Caki2 (cell line): Measurements from ENCODE around the gene PCARE. TPM values are rescaled to one million over a fixed set of nuclear protein-coding genes. Genes with fewer than 3 reads are reported as not detected.
"Not testable (repeated sequence)": the region's sequence is repeated elsewhere in the genome, so short reads cannot be mapped to it uniquely, and the experiment has no call there.

ENCODE experiments used
- DNase-seq: peaks from one replicate; pipeline ENCODE4 v3.0.0-alpha.2; 2015; ENCODE audit warnings: low read depth
- in situ Hi-C: cut with HindIII; loops from 2 replicates; pipeline ENCODE4 v1.10.0; 2016; ENCODE audit warnings: low sequenced_read_pairs, low pct_unique_long_range_greater_than_20kb, mixed read lengths
- total RNA-seq: library from RNA; depleted of rRNA; stranded (reverse); fragments of >200 nt; shearing (Covaris generic); gene quantifications from 2 replicates; pipeline ENCODE4 v1.2.3, GENCODE V29; 2014; ENCODE audit warnings: low replicate concordance; rRNA removed

PCARE gene
- total RNA-seq, result not detected in 2 replicates

GRCh38 chr2:29074411-29074810, at the start of gene PCARE:
Gene PCARE (minus strand): TSS chr2:29074523. CDS start chr2:29074261, 262 bp downstream.
- DNase-seq, result no peak
- in situ Hi-C loops, result no loop called here

- DNase-seq, result peak; percentile 79
- in situ Hi-C loops, result no loop called here
These were observed 49.5 kb upstream of the PCARE start for GRCh38 chr2:29123617-29124349.

GRCh38 chr2:29120846-29121245, 46.5 kb upstream of the PCARE start:
- in situ Hi-C loops, result no loop called here
- no peak for DNase-seq

GRCh38 chr2:29119211-29119610, 44.9 kb upstream of the PCARE start:
- in situ Hi-C loops, result no loop called here
- no peak for DNase-seq

GRCh38 chr2:29117636-29118303, 43.4 kb upstream of the PCARE start:
- peak; percentile 83 for DNase-seq
- in situ Hi-C loops, result no loop called here

GRCh38 chr2:29115797-29116781, 41.8 kb upstream of the PCARE start:
- in situ Hi-C loops, result no loop called here
- peak; percentile 74 for DNase-seq

- peak; percentile 64 for DNase-seq
- in situ Hi-C loops, result no loop called here
These were observed 40.8 kb upstream of the PCARE start, which contains the start of gene CLIP4 for GRCh38 chr2:29114946-29115609. Gene CLIP4 (plus strand): TSS chr2:29115415. CDS start chr2:29121389, 5,974 bp downstream.

GRCh38 chr2:29114586-29114945, 40.2 kb upstream of the PCARE start:
- in situ Hi-C loops, result no loop called here
- DNase-seq, result no peak

- in situ Hi-C loops, result no loop called here
- DNase-seq, result peak; percentile 96
These were observed 39.6 kb upstream of the PCARE start for GRCh38 chr2:29113891-29114321.

GRCh38 chr2:29113027-29113686, 38.8 kb upstream of the PCARE start:
- peak; percentile 58 for DNase-seq
- in situ Hi-C loops, result no loop called here

- in situ Hi-C loops, result no loop called here
- no peak for DNase-seq
These were observed 38.1 kb upstream of the PCARE start for GRCh38 chr2:29112379-29112778.

- DNase-seq, result peak; percentile 59
- in situ Hi-C loops, result no loop called here
These were observed 36.7 kb upstream of the PCARE start for GRCh38 chr2:29110916-29111535.

GRCh38 chr2:29109246-29109645, 34.9 kb upstream of the PCARE start:
- in situ Hi-C loops, result no loop called here

GRCh38 chr2:29108225-29108624, 33.9 kb upstream of the PCARE start:
- DNase-seq, result peak; percentile 75
- in situ Hi-C loops, result no loop called here

More at GRCh38 chr2:29109246-29109645, 34.9 kb upstream of the PCARE start:
- DNase-seq, result no peak

- DNase-seq, in situ Hi-C loops: not testable (repeated sequence)
These were observed 33.2 kb upstream of the PCARE start for GRCh38 chr2:29107547-29107946.

- DNase-seq, result peak; percentile 63
- in situ Hi-C loops, result no loop called here
These were observed 32.7 kb upstream of the PCARE start for GRCh38 chr2:29106980-29107388.

GRCh38 chr2:29106256-29106655, 31.9 kb upstream of the PCARE start:
- in situ Hi-C loops, result no loop called here
- DNase-seq, result no peak
